IMR-90 (cell line): Measurements from ENCODE around the gene LRRC1. TPM values are rescaled to one million over a fixed set of nuclear protein-coding genes. Genes with fewer than 3 reads are reported as not detected.

Experiments
- ATAC-seq: fragments of 200-7000 bp; cut with Tn5 transposase; 2 replicates; pipeline ENCODE4 v1.9.1; 2020; ENCODE audit warnings: low read depth, mild to moderate bottlenecking, moderate library complexity
- BruUV-seq: library from RNA; stranded (reverse); fragments of 400-500 nt; replicated peaks from 2 replicates; lab custom pipeline; 2021; lab: Mats Ljungman, UMichigan
- CTCF ChIA-PET: fragments of 300-600 bp; formaldehyde crosslinking; extraction: SDS; loops from one replicate; lab custom pipeline; 2021; ENCODE audit warnings: antibody characterized with exemption; lab: Yijun Ruan, JAX
- POLR2A ChIA-PET: fragments of 300-600 bp; sonication (Branson Sonifier 250); formaldehyde crosslinking; loops from one replicate; lab custom pipeline; 2022; ENCODE audit warnings: antibody characterized with exemption; ENCODE audit not compliant: unreplicated experiment; lab: Charles Lee
- DNase-seq: peaks from one replicate; pipeline ENCODE4 v3.0.0; 2013
- H2AFZ ChIP-seq: replicated peaks from 2 replicates; pipeline ENCODE3; 2013; ENCODE audit warnings: low read length, mild to moderate bottlenecking; ENCODE audit not compliant: poor library complexity
- H2AK5ac ChIP-seq: 2 replicates; pipeline ENCODE4 v1.6.1; 2013; ENCODE audit warnings: low read depth, low read length, inconsistent platforms
- H2AK9ac ChIP-seq: replicated peaks from 2 replicates; pipeline ENCODE3; 2013; ENCODE audit warnings: mild to moderate bottlenecking, low read depth, low read length, moderate library complexity; ENCODE audit not compliant: poor library complexity
- H2BK120ac ChIP-seq: 2 replicates; pipeline ENCODE4 v1.6.1; 2013; ENCODE audit warnings: low read depth, low read length, inconsistent platforms
- H2BK15ac ChIP-seq: 3 replicates; pipeline ENCODE4 v1.6.1; 2013; ENCODE audit warnings: low read depth, low read length, inconsistent platforms
- H2BK20ac ChIP-seq: 2 replicates; pipeline ENCODE4 v1.6.1; 2013; ENCODE audit warnings: low read depth, mild to moderate bottlenecking, inconsistent platforms, low read length, moderate library complexity
- H2BK5ac ChIP-seq: 2 replicates; pipeline ENCODE4 v1.6.1; 2013; ENCODE audit warnings: mild to moderate bottlenecking, low read depth, low read length, inconsistent platforms; ENCODE audit not compliant: poor library complexity, severe bottlenecking
- H3K14ac ChIP-seq: replicated peaks from 2 replicates; pipeline ENCODE4 v1.6.1; 2013; ENCODE audit warnings: low read depth, low read length, inconsistent platforms
- H3K18ac ChIP-seq: 2 replicates; pipeline ENCODE4 v1.6.1; 2013; ENCODE audit warnings: low read depth, low read length, control low read depth
- H3K23ac ChIP-seq: 2 replicates; pipeline ENCODE4 v1.6.1; 2013; ENCODE audit warnings: low read depth, low read length, inconsistent platforms
- H3K27ac ChIP-seq: 2 replicates; pipeline ENCODE4 v1.5.1; 2013; ENCODE audit warnings: mild to moderate bottlenecking, control low read depth, low read length; ENCODE audit not compliant: insufficient read depth
- H3K27me3 ChIP-seq: 2 replicates; pipeline ENCODE4 v1.6.1; 2013; ENCODE audit warnings: low read length; ENCODE audit not compliant: control insufficient read depth, insufficient read depth
- H3K36me3 ChIP-seq: 2 replicates; pipeline ENCODE4 v1.6.1; 2013; ENCODE audit warnings: low read length, mixed read lengths; ENCODE audit not compliant: control insufficient read depth, insufficient read depth
- H3K4ac ChIP-seq: 2 replicates; pipeline ENCODE4 v1.6.1; 2013; ENCODE audit warnings: low read depth, low read length, inconsistent platforms
- H3K4me1 ChIP-seq: 2 replicates; pipeline ENCODE4 v1.6.1; 2013; ENCODE audit warnings: low read length, mixed read lengths; ENCODE audit not compliant: control insufficient read depth, insufficient read depth
- H3K4me2 ChIP-seq: 2 replicates; pipeline ENCODE4 v1.6.1; 2013; ENCODE audit warnings: low read depth, mild to moderate bottlenecking, control low read depth, low read length, moderate library complexity
- H3K4me3 ChIP-seq: 2 replicates; pipeline ENCODE4 v1.5.1; 2013; ENCODE audit warnings: low read depth, mild to moderate bottlenecking, control low read depth, low read length, moderate library complexity; ENCODE audit not compliant: insufficient read depth
- H3K56ac ChIP-seq: 2 replicates; pipeline ENCODE4 v1.6.1; 2013; ENCODE audit warnings: low read length, inconsistent platforms; ENCODE audit not compliant: insufficient read depth; ENCODE audit errors: extremely low read depth
- H3K79me1 ChIP-seq, 2 experiments: 2 replicates each; pipeline ENCODE4 v1.6.1; 2013; ENCODE audit warnings: low read length in 2 of 2, inconsistent platforms in 1 of 2, low read depth in 1 of 2
- H3K9ac ChIP-seq: 2 replicates; pipeline ENCODE4 v1.6.1; 2013; ENCODE audit warnings: low read depth, low read length, control low read depth
- H3K9me1 ChIP-seq: 2 replicates; pipeline ENCODE4 v1.6.1; 2013; ENCODE audit warnings: low read length, inconsistent platforms; ENCODE audit not compliant: insufficient read depth
- H3K9me3 ChIP-seq: 2 replicates; pipeline ENCODE4 v1.6.1; 2013; ENCODE audit warnings: low read length; ENCODE audit not compliant: control insufficient read depth, insufficient read depth
- H4K20me1 ChIP-seq: 2 replicates; pipeline ENCODE4 v1.6.1; 2013; ENCODE audit warnings: low read length, inconsistent platforms; ENCODE audit not compliant: insufficient read depth
- H4K5ac ChIP-seq: 2 replicates; pipeline ENCODE4 v1.6.1; 2013; ENCODE audit warnings: mild to moderate bottlenecking, low read depth, low read length, control low read depth
- H4K8ac ChIP-seq, 2 experiments: 2 replicates each; pipeline ENCODE4 v1.6.1; 2013; ENCODE audit warnings: low read depth in 2 of 2, low read length in 2 of 2, control low read depth in 1 of 2, inconsistent platforms in 1 of 2
- H4K91ac ChIP-seq: 2 replicates; pipeline ENCODE4 v1.6.1; 2013; ENCODE audit warnings: low read depth, low read length, inconsistent platforms; ENCODE audit not compliant: insufficient read depth
- CEBPB ChIP-seq: IDR thresholded peaks from 2 replicates; pipeline ENCODE4 v1.6.1; 2012; ENCODE audit warnings: low read depth, low read length, improper control_type of control experiment
- CHD1 ChIP-seq: IDR thresholded peaks from 2 replicates; pipeline ENCODE4 v1.6.1; 2012; ENCODE audit warnings: low read depth, low read length, improper control_type of control experiment
- FOS ChIP-seq: fragments of 150-350 bp; IDR thresholded peaks from 2 replicates; pipeline ENCODE4 v1.6.1; 2016; ENCODE audit warnings: low read depth, low read length
- RAD21 ChIP-seq: IDR thresholded peaks from 2 replicates; pipeline ENCODE4 v1.6.1; 2012; ENCODE audit warnings: low read length, improper control_type of control experiment
- RCOR1 ChIP-seq: IDR thresholded peaks from 2 replicates; pipeline ENCODE4 v1.6.1; 2012; ENCODE audit warnings: mild to moderate bottlenecking, low read length, improper control_type of control experiment; ENCODE audit not compliant: insufficient replicate concordance
- SMC3 ChIP-seq: fragments of 150-350 bp; IDR thresholded peaks from 2 replicates; pipeline ENCODE4 v1.6.1; 2016; ENCODE audit warnings: low read depth, mild to moderate bottlenecking, antibody characterized with exemption, low read length, moderate library complexity
- WGBS, 2 experiments: methylation state at CpG; one replicate each; pipeline versions ENCODE4 v1.1.5 to v1.1.7; 2013; ENCODE audit warnings: missing lambda C conversion rate in 2 of 2; ENCODE audit not compliant: insufficient read length in 1 of 2; ENCODE audit errors: extremely low coverage in 2 of 2; 5-methylcytosine and 5-hydroxymethylcytosine counted together
- dilution Hi-C: fragments of 300-500 bp; cut with HindIII; formaldehyde crosslinking; loops from one replicate; pipeline ENCODE4 v1.14.3; 2018; ENCODE audit warnings: low sequenced_read_pairs; ENCODE audit not compliant: unreplicated experiment
- in situ Hi-C: fragments of 300-500 bp; cut with MboI; formaldehyde crosslinking; loops from 3 replicates; pipeline ENCODE4 v1.14.3; 2019; ENCODE audit warnings: low sequenced_read_pairs, inconsistent platforms, mixed read lengths
- intact Hi-C: fragments of 100-400 bp; cut with micrococcal nuclease; formaldehyde crosslinking; loops from 2 replicates; pipeline ENCODE4 v1.10.0; 2022
- polyA plus RNA-seq, 3 experiments: library from polyadenylated mRNA; depleted of rRNA; stranded (reverse); fragments of >200 nt; gene quantifications; 2 replicates each; pipeline ENCODE4 v1.2.3, GENCODE V29; 2012; ENCODE audit warnings: low replicate concordance in 1 of 3
- total RNA-seq: library from RNA; depleted of rRNA; stranded (reverse); fragments of >200 nt; gene quantifications from 2 replicates; pipeline ENCODE4 v1.2.3, GENCODE V29; 2012

LRRC1 gene
- total and polyA plus RNA-seq, 2 of the 4 experiments (the other 2 are of a cell fraction) = 5.1 to 6.1 TPM

DNA sequence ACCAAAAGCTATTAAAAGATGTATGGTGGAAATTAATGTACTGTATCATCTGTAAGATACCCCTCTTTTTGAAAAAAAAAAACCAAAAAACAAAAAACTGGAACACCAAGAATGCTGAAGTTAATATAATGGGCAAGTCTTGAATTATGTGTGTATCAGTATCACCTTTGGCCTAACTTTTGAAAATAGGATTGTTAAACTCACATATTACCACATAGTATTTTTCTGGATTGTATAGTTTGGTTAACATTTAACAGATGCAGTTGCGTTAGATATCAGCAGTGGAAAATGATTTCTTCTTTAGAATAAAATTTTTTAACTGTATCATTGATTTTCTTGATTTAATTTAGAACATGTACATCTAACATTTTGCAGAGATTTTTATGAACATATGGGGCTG is 118.5 kb downstream of the LRRC1 start:
- Histone ChIP-seq H4K20me1 (no peaks in the 10 kb centered on the region), H3K9me3 (no peaks in the 10 kb centered on the region), H2BK20ac (no peak overlapping the region), H2AK5ac (no peak overlapping the region), H2BK15ac (no peak overlapping the region), H3K14ac (no peak overlapping the region), H3K36me3 (peaks cover 4% of the 10 kb centered on the region; the same call in 1 of the 2 replicates), H2BK120ac (no peak overlapping the region), H3K18ac (no peak overlapping the region), H3K56ac (no peak overlapping the region), H3K4me2 (no peak overlapping the region), H3K27ac (no peak overlapping the region), H3K23ac (no peak overlapping the region), H3K4ac (no peak overlapping the region), H3K27me3 (no peaks in the 10 kb centered on the region), H2AFZ (no peak overlapping the region), H3K9ac (no peak overlapping the region), H3K4me3 (no peak overlapping the region), H3K9me1 (no peaks in the 10 kb centered on the region), H3K79me1 (no peaks in the 10 kb centered on the region; a peak in 1 of 4 replicates), H2AK9ac (no peak overlapping the region), H4K5ac (no peak overlapping the region), H3K4me1 (no peaks in the 10 kb centered on the region), H2BK5ac (no peak overlapping the region), H4K91ac (no peak overlapping the region), H4K8ac (no peak overlapping the region)
- no TSS peak for BruUV-seq
- ATAC-seq (no peak), DNase-seq (no peak)
- ChIA-PET CTCF (interaction anchor here (1.2 kb wide), 1 partner anchor 9 kb away, joined by 3 read pairs; no protein-coding TSS in a partner anchor), POLR2A (no interaction called here)
- in situ Hi-C loops (no loop called here), intact Hi-C loops (no loop called here), dilution Hi-C loops (no loop called here)
- no peak for TF ChIP-seq SMC3
- TF ChIP-seq RAD21 = no peak
- TF ChIP-seq RCOR1 = no peak
- no peak for TF ChIP-seq CHD1
- no peak for TF ChIP-seq CEBPB
- TF ChIP-seq FOS = no peak
- WGBS, 2 experiments = no CpG with 5 or more reads among the region's 1 CpG
